NCI-H146 (cell line): ENCODE data around the gene UBASH3A.
A peak's percentile ranks its signal among the peaks of the same experiment; 100 is the strongest.

Experiments
- DNase-seq: peaks from one replicate; lab custom pipeline; 2025; lab: John Stamatoyannopoulos, UW

The UBASH3A gene

DNA sequence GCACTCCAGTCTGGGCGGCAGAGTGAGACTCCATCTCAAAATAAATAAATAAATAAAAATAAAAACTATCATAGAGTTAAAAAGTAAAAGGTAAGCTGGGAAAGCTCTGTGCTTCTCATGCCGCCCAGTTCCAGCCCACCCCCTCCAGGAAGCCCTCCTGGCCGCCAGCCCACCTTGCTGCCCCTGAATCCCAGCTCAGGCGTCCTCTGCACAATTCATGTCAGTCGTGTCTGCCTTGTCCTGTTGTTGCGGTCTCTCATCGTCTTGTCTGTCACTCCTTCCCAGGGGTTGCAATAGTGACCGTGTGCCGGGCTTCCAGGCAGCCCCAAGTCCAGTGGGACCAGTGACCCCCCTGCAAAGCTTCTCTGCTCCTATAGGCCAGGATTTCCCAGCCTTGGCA, 48.2 kb downstream of the UBASH3A start:
- no peak for DNase-seq

DNA sequence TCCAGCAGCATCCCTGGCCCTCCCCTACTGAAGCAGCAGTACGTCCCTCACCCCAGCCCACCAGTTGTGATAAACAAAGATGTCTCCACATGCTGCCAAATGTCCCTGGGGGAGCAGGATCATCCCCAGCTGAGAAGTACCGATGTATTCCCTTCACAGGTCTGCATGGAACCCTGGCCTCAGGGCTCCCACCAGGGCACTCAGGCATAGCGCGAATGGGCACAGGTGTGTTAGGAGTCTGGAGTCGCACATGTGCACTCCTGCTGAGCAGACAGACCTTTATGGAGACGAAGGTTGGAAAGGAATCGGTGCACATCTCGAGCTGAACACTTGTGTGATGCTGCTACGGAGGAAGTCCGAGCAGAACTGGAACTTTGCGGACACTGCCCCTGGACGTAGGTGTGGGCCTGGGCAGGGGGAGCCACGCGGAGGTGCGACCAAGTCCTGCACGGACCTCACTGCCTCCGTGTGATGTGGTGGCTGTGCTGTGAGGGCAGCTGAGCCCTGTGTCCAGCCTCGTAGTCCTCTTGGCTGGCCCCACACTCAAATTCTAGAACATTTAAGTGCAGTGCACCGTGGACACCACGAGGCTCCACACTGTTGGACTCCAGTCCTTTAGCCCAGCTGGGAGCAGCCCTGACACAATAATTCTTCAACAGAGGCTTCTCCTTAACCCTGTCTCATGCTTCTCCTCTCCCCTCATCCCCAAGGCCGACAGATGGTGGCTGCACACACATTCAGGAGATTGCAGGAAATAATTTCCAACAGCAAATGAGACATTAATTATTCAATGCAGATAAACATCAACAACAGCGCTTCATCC, 48.9 kb downstream of the UBASH3A start:
- DNase-seq, result peak; percentile 55

DNA sequence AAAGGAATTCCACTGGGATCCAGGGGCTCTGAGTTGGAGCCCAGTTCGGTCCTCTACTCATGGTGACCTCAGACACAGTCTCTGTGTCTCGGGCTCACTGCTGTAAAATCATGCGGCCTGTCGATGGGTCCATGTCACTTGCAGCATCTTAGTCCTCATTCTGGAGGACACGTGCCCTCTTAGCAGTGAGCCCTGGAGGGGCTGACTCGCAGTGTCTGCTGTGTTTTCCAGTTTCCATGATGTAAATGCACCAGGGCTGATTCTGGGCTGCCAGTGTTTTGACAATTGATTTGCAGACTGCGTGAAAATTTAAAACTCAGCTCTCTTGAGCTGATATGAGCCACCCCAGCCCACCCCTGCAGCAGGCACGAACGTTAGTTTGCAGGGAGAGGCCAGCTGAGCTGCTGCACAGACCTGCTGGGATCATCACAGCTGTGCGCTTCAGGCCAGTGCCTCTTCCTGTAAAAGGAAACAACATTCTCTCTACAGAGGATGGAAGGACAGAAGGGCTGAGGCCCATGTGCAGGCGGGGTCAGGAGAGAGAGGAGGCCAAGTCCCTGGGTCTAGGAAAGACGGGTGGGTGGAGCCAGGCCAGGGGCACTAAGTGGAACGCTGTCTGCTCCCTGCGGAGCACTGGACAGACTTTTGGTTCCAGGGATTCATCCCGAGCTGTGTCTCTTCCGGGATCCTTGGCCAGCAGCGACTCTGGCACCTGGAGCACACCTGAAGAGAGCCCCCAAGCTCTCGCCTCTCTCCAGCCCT, 49.7 kb downstream of the UBASH3A start:
- no peak for DNase-seq

DNA sequence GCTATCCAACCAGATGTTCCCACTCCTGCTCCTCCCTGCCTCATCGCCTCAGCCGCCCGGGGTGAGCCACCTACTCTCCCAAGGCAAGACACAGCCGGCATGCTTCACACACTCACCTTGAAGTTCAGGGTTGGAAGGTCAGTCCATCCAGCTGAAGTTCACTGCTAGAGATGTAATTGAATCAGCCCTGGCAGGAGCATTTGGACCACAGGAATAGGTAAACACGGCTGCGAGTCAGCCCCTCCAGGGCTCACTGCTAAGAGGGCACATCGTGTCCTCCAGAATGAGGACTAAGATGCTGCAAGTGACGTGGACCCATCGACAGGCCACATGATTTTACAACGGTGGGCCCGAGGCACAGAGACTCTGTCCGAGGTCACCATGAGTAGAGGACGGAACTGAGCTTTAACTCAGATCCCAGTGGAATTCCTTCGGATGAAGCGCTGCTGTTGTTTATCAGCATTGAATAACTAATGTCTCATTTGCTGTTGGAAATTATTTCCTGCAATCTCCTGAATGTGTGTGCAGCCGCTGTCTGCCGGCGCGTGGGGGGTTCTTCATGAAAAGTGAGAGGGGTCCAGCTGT, 50.4 kb downstream of the UBASH3A start:
- no peak for DNase-seq

DNA sequence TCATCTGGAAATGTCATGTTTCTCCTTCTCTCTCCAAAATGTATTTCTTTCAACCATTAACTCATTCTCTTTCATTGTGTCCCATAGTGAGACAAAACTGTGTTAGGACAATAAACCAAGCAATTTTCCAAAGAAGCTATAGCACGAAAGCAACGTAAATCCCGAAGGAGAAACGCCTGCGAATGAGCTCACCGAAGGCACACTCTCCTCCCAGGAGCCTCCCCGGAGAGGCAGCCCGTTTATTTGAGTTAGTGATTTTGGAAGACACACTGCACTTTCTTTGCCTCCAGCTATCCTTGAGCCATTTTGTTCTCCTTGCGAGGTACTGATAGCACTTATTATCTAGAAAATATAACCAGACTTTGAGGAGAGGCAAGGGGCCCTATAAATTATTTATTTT, 51.1 kb downstream of the UBASH3A start:
- no peak for DNase-seq

DNA sequence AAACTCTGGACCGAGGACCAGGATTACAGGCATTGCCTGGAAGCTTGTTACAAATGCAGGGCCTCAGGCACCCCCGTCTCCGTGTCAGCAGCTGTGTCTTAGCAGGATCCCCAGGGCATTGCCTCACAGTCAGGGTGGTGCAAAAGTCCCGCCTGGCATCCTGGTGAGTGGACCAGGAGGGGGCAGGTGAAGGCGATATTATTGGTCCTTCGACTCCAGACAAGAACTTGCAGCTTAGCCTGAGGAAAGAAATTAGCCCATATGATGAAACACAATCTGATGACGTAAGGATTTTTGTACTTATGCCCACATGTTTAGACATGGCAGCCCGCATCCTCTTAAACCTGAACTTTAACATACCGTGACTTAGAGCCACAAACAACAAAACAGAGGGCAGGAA, 51.5 kb downstream of the UBASH3A start:
- no peak for DNase-seq

DNA sequence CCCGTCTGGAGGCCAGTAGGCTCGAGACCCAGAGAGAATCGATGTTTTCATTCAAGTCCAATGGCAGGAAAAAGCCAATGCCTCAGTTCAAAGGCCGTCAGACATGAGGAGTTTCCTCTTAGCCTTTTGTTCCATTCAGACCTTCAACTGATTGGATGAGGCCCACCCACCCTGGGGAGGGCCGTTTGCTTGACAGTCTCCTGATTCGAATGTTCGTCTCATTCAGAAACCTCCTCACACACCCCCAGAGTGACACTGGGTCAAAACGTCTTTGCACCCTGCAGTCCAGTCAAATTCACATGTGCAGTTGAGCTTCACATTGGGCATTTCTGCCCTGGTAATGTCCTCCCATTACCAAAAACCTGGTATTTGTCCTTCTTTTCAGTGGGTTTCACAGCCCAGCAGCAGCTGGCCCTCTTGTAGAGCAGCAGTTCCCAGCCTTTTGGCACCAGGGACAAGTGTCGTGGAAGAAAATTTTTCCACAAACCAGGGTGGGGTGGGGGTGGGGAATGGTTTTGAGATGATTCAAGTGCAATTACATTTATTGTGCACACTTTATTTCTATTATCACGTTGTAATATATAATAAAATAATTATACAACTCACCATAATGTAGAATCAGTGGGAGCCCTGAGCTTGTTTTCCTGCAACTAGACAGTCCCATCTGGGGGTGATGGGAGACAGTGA, 52.2 kb downstream of the UBASH3A start:
- DNase-seq, result no peak

DNA sequence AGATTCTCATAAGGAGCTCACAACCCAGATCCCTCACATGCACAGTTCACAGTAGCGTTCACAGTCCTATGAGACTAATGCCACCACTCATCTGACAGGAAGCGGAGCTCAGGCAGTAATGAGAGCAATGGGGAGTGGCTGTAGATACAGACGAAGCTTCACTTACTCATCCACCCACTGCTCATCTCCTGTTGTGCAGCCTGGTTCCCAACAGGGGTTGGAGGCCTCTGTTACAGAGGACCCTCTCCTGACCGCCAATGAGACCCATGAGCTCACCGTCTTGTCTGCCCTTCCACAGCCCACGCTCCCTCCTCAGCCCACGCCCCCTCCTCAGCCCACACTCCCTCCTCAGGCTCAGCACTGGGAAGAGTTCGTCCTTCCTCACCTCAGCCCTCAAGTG, 52.8 kb downstream of the UBASH3A start:
- no peak for DNase-seq

DNA sequence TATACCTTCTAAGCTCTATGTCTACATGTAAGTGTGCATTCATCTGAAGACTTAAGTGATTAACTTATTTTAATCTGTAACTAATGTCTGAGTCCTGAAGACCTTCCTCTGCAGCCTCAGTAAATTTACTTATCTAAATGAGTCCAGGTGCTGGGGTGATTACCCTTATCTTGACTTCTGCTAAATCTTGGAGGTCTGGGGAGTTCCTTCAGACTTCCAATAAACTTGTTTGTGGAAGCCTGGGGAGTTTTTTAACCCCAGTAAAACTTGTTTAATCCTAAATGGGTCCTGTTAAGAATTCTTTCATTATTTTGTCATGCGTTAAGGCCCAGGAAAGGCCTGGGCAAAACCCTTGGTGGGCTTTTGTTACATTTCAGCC, 55.4 kb downstream of the UBASH3A start:
- no peak for DNase-seq

DNA sequence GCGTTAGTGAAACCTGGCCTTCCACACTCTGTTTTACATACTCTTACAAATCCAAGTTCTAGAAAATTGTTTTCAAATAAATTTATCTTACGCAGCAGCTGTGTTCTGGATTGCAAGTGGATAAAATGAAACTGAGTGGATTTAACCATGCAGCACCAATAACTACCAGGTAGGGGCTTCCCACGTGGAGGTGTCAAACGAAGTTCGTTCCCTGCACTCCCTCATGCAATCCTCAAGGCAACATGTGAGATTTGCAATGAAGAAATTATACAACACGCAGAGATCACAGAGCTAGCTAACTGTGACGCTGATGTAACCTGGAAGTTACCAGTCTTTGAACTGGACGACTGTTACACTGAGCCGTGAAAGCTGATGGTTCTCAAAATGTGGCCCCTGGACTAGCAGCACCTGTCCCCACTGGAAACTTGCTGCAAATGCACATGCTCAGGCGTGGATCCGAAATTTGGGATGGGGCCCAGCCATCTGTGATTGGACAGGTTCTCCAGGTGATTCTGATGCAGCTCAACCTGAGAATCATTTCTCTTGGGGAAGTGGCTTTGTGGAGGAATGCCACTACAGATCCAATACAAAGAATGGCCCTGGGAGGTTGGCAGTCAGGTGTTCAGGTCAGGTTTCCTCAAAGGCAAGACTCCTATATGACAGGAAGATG, 56.0 kb downstream of the UBASH3A start:
- no peak for DNase-seq

DNA sequence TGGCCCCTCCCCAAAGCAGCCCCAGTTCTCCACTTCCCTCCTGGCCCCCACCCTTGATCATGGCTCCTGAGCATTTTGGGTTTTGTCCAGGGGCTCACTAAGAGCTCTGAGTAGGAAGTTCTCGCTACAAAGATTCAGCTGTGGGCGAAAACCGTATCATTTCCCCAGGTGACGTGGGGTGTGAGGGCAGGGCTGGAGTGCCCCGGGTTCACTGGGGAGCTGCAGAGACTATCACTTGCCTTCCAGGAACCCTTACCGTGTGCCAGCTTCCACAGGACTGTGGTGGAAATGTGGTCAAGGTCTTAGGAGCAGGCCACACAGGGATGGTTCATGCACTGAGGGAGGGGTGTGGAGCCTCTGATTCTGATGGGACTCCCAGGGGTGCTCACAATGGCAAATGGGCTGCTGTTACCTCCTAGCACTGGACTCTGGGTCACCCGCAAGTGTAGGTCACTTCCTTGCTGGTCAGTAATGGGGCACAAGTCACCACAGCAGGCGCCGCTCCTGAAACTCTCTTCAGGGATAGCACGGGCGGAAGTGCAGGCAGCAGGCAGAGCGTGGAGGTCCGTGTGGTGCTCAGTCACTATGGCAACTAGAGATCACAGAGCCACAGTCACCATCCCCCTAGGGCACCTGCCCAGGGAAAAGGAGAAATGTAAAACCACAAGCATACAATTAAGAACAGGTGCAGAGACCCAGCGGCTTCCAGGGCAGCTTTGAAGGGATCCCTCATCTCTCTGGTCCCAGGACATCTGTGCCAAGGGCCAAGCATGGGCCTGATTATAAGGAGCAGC, 56.9 kb downstream of the UBASH3A start:
- peak; percentile 95 for DNase-seq

DNA sequence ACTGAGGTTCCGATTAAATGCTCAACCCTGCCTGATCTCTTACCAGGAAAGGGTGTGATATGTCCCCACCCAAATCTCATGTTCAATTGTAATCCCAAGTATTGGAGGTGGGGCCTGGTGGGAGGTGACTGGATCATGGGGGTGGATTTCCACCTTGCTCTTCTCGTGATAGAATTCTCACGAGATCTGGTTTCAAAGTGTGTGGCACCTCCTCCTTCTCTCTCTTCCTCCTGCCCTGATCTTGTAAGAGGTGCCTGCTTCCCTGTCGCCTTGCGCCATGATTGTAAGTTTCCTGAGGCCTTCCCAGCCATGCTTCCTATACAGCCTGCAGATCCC, 57.5 kb downstream of the UBASH3A start:
- peak; percentile 81 for DNase-seq

DNA sequence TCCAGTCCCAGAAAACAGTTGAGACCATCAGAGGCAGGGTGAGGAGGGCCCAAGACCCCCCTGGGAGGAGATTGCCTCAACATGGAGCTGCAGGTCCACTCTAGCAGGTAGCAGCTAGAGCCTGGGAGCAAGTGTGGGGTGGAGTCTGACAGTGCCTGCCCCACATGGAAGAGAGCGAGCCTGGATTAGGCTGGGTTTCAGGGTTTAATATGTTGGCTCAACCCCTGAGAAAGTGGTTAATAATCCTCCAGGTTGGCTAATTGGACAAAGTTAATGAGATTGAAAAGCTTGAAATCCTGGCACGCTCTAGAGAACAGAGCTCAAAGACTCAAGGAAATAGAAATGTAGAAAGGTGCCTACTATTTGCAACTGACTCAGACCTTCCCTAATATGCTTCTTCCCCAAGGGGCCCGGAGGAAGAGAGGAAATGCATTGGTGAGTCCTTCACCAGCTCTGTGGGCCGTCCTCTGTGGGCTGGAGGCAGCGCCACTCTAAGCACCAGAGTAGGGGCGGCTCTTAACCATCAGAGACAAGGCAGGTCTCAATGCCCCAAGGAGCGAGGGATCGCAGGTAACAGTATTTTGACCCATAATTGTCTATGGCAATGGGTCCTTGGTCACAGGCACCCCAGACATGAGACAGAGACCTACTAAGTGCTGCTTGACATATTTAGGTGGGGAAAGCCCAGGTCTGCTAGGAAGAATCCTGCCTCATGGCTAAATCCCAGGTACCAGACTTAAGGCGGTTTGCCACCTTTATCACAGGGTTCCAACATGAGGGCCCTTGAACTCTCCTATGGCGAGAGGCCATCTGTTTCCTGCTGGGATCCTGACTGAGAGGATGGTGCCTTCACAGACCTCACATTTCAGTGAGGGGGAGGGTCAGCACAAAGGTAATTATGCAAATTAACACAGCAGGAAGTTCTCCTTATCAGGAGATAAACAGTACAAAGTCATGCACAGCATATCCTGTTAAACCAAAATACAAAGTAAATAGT, 58.5 kb downstream of the UBASH3A start:
- DNase-seq, result peak; percentile 87

DNA sequence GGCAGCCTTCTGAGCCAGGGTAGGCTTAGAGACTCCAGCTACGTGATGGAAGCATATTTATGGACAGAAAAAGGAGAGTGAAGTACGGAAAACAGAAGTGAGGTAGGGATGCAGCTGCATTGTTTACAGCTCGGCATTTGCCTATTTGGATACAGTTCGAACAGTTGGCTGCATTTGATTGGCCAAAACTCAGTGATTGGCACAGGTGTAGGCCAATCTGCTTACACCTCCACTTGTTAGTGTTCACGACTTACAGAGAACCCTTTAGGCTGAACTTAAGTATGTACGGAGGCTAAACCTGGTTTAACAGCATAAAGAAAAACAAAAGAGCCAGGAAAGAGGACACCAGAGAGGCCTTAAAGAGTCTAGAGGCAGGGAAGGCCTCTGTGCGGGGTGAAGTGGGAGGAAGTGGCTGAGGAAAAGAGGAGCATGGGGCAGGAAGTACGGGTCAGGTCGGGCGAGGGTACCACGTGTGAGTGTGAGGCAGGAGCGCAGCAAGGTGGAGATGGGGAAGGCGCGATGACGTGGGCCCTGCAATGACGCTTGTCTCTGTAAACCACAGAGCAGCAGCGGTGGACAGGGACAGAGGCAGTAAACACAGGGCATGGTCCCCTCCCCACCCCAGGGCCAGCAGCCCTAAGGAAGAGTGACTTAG, 60.3 kb downstream of the UBASH3A start:
- no peak for DNase-seq

DNA sequence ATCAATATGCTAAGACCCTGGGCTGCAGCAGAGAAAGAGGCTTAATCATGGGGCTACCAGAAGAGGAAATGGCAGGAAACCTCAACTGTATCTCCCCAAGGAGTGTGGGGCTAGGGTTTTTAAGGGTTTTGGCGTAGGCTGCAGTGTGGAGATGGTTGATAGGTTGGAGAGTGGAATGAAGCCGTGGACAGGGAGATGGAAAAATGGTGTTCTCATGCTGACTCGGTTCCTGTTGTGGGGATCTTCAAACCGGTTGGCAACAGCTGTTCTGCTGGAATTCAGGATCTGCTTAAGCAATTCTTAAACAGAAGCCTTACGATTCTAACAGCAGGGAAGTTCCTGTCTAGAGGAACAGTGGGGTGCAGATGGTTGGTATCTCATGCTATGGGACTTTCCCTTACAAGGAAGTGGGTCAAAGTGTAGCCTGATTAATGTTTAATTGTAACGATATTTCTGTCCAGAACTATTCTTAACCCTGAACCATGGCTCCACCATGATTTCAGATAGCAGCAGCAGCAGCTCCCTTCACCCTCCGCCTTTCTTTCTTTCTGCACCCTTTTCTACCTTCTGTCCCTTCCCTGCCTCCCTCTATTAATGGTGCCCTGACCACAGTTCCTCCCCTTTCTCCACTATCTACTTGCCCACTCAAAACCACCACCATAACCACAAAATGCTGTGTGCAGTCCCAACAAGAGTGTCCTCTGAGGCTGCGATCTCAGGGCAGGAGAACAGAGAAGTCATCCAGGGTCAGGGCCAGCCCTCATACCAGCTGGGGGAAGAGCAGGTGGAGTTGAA, 61.5 kb downstream of the UBASH3A start:
- DNase-seq, result no peak

DNA sequence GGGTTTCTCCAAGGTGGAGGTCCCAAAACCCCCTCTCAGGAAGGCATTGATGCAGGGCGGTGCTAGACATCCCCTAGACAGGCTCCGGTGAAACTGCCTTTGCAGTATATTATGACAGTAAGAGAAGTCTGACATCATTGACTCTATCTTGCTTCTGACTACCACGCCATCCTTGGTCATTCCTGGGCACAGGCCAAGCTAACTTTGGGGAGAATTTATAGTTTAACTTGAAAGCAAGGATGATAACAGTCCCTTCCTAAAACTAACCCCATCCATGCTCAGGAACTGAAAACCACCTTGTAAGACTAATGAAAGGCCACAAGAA, 62.1 kb downstream of the UBASH3A start:
- DNase-seq, result no peak

DNA sequence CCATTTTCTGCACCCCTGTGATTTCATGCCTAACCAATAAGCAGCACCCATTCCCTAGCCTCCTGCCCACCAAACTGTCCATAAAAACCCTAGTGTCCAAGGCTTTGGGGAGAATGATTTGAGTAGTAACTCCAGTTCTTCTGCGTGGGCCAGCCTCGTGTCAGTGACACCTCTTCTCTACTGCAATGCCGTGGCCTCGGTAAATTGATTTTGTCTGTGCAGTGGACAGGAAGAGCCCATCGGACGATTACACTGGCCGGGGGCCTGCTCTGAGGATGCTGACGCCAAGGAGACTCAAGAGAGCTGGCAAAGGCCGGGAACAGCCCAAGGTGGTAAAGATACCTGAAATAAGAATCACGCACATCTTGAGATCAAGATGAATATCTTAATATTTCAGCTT, 63.0 kb downstream of the UBASH3A start:
- no peak for DNase-seq

DNA sequence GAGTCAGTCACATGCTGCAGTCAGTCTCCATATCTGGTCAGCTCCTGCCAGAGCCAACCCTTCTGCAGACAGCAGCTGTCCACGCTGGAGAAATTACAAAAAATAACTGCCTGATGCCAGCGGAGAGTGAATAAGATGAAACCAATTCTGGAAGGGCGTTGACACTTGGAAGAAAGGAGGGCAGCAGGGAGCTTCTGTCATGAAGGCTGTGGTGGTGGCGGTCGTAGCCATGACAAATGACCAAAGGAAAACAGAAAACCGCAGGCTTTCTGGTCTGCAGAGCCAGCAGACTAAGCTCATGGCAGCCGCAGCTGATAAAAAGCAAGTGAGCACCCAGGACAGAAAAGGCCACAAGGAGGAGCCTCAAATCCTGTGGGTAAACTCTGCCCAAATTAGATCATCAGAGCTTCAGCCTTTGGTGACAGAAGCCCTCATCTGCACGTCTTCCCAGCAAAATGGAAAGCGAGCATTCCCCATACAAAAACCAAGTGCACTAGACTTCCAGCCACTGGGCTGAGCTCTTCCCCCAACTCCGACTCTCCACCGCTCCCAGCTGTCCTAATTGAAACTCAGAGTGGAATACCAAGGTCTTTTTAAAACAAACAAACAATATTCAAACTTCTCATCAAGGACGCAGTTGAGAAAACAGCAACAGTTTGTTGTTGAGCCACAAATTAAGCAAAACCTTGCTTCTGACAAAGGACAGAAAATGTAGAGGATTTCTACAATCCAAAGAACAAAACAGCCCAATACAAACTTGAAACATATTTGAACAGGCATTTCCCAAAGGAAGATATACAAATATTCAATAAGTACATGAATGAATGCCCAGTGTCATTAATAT, 63.7 kb downstream of the UBASH3A start:
- peak; percentile 74 for DNase-seq
